GM21423 (cell line): ENCODE results near the gene NRIP1.

Experiments used
- ATAC-seq: cut with Tn5 transposase; IDR thresholded peaks from one replicate; pipeline ENCODE4 v1.9.1; 2021; ENCODE audit warnings: mild to moderate bottlenecking, moderate library complexity; ENCODE audit not compliant: unreplicated experiment

NRIP1 gene

DNA sequence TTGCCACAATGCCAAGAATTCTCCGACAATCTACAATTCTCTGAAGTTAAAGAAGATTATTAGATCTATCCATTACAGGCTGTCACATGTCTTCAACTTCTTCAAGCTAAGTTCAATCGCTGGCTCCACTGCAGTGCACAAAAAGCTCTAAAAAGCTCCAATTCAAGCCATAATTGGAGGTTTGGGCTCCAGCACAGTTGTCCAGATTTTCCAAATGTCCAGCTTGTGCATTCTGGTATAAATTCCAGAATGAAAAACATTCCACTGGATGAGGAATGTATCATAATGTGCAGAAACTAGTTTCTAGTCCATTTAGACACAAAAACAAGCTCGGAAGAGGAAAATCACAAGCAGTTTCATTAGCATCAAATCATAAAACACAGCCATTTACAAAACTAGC is 138.6 kb downstream of the NRIP1 start:
- no peak for ATAC-seq

DNA sequence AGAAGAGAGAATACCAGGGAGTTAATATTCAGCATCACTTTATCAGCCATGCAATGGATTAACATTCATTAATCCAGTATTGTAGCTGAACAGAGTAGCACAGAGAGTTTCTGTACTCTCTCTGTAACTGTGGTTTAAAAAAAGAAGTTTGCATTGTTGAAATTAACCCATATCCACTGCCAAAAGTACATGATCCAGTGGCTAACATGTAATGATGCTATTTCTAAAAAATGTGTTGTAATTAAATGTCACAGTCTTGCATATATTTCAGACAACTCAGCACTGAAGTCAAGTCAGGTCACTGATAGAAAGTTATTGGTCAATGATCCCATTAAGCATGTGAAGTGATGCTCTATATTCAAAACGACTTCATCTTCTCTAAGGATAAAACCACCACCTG is 141.3 kb downstream of the NRIP1 start:
- ATAC-seq: no peak

DNA sequence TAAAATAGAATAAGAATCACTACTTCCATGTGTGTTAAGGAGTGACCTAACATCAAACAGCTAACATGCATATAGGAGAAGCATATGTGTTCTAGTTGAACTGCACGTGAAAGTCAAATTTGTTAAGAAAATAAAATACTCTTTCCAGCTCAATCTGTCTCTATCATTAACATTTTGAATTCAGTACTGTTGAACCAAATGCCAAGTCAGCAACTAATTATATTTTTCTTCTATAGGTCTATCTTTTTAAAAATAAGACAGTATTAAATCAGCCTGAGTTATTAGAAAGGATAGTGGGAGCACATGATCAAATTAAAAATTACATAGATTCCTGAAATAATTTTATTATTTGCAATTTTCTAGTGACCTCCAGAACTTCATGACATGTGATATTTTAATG is 141.8 kb downstream of the NRIP1 start:
- no peak for ATAC-seq

DNA sequence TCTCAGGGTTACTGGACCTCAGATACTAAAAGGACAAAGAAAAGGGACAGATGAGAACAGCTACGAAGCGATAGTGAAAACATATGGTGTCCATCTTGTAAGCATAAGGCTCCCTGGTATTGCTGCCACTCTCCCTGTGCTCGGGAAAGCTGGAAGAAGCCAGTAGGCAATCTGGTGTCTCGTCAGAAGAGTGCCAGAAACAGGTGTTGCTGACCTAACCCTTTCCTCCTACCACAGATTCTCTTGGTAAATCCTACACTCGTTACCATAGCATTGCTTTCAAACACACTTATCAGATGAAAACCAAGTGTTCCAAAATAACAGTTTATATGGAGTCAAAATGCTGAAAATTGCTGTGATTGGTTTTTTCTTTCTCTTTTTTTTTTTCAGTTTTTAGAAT is 146.3 kb downstream of the NRIP1 start:
- no peak for ATAC-seq

DNA sequence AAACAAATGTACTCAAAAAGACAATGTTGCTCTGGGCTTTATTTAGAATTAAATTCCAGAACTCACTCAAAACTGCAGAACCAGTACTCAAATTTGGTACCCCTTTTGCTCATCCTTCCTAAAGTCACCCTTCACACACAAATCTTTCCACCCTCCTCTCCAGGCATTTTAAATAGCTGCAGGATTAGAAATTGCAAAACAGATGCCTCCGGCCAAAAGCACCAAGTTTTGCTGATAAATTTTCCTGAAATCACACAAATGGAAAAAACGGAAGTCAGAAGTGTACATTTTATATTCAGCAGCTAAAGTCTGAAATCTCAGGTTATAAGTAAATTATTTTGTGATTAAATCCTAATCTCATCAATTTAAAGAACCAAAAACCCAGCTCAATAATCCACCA is 147.0 kb downstream of the NRIP1 start:
- no peak for ATAC-seq

DNA sequence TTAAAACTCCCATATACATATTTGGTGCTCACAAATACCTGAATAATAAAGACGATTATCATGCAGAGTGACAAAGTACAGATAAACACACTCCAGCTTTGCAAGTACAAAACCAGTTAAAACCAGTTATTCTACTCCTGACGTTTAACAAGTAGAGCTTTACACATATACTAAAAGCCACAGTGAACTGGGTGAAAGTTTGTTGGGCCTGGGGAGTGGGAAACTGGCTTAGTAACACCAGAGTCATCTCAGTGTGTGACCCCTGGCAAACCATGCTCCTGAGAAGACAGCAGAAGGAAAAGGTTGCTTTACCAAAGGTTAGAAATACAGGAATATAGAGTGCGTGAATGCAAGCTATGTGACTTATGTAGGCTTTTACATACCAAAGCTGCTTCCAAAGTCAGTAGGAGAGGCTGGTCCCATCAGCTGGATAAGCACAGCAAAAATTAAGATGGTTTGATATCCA is 148.1 kb downstream of the NRIP1 start:
- ATAC-seq: no peak

DNA sequence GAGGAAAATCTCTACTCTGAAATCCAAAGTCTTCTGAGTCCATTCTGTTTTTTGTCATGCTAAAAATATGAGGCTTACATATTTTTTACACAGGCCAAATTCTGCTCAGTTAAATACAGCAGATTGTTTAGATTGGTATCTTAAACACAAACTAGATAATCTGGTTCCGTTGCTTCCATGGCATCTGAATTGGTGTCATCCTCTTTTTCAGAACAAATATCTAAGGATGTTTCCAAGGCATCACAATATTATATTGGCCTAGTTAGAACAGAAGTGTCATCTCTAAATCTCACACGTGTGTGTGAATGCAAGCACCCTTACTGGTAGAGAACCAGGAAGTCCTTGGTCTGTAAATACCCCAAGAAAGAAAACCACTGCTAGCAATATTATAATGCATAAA is 151.2 kb downstream of the NRIP1 start:
- ATAC-seq: no peak

DNA sequence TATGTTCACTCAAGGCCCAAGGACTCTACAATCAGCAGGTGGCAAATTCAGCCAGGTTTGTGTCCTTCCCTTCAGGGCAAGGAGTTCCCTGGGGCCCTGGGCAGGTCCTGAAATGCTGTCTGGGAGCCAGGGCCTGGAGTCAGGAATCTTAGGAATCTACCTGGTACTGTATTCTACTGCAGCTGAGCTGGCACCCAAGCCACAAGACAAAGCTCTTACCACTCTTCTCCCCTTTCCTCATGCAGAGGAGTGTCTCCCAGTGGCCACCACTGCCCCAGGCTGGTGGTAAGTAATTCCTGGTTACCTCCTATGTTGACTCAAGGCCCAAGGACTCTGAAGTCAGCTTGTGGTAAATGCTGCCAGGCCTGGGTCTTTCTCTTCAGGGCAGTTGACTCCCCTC is 153.4 kb downstream of the NRIP1 start:
- no peak for ATAC-seq
